ENCODE measurements around the gene SLC35E1. TPM values are rescaled to one million over a fixed set of nuclear protein-coding genes. Genes with fewer than 3 reads are reported as not detected.

The SLC35E1 gene
- total RNA-seq, 2 donors from 2014 or later, result 26.6 to 30.6 TPM

- H3K36me3 ChIP-seq (ENCODE audit: control insufficient read depth, insufficient read depth, low read length), result peaks cover 51% of the 10 kb centered on the region
Observed at GRCh38 chr19:16566161-16566560, 6.1 kb downstream of the SLC35E1 start.

GRCh38 chr19:16564842-16565241 is 7.4 kb downstream of the SLC35E1 start:
- no peaks in the 10 kb centered on the region for H3K27me3 Mint-ChIP-seq (ENCODE audit: insufficient read depth)
- H3K36me3 Mint-ChIP-seq (ENCODE audit: low read depth), result peaks cover 59% of the 10 kb centered on the region
- no peaks in the 10 kb centered on the region for H3K4me1 Mint-ChIP-seq
- no peaks in the 10 kb centered on the region for H3K27me3 ChIP-seq (ENCODE audit: control insufficient read depth, insufficient read depth, low read length, poor library complexity, severe bottlenecking)
- no peaks in the 10 kb centered on the region for H3K9me3 Mint-ChIP-seq
- H3K27ac Mint-ChIP-seq, result no peak overlapping the region
- 91 to 94% methylated on average over 6 to 7 of the region's 7 CpGs for WGBS, 2 experiments (ENCODE audit: insufficient coverage in 1 of 2, insufficient read length in 1 of 2)
- no peak for DNase-seq
- TF ChIP-seq, protein P1, sequence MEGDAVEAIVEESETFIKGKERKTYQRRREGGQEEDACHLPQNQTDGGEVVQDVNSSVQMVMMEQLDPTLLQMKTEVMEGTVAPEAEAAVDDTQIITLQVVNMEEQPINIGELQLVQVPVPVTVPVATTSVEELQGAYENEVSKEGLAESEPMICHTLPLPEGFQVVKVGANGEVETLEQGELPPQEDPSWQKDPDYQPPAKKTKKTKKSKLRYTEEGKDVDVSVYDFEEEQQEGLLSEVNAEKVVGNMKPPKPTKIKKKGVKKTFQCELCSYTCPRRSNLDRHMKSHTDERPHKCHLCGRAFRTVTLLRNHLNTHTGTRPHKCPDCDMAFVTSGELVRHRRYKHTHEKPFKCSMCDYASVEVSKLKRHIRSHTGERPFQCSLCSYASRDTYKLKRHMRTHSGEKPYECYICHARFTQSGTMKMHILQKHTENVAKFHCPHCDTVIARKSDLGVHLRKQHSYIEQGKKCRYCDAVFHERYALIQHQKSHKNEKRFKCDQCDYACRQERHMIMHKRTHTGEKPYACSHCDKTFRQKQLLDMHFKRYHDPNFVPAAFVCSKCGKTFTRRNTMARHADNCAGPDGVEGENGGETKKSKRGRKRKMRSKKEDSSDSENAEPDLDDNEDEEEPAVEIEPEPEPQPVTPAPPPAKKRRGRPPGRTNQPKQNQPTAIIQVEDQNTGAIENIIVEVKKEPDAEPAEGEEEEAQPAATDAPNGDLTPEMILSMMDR (conservative IDR thresholded peaks at IDR 0.05), result no peak
- H3K27ac ChIP-seq (ENCODE audit: low read depth, low read length), result no peak overlapping the region
- H3K4me3 Mint-ChIP-seq, result no peak overlapping the region
- H3K36me3 ChIP-seq (ENCODE audit: control insufficient read depth, insufficient read depth, low read length), result peaks cover 53% of the 10 kb centered on the region
- H3K9me3 ChIP-seq (ENCODE audit: control insufficient read depth, low read length), result no peaks in the 10 kb centered on the region
- no peak overlapping the region for H3K4me3 ChIP-seq (ENCODE audit: low read length)
- H3K4me1 ChIP-seq (ENCODE audit: control insufficient read depth, insufficient read depth, low read length), result no peaks in the 10 kb centered on the region
- H3K9ac ChIP-seq (ENCODE audit: extremely low read depth, low read length, poor library complexity, severe bottlenecking), result no peak overlapping the region

More at GRCh38 chr19:16566161-16566560, 6.1 kb downstream of the SLC35E1 start:
- Histone ChIP-seq H3K27me3 (ENCODE audit: control insufficient read depth, insufficient read depth, low read length, poor library complexity, severe bottlenecking) (no peaks in the 10 kb centered on the region), H3K4me1 (ENCODE audit: control insufficient read depth, insufficient read depth, low read length) (no peaks in the 10 kb centered on the region), H3K4me3 (ENCODE audit: low read length) (no peak overlapping the region), H3K9ac (ENCODE audit: extremely low read depth, low read length, poor library complexity, severe bottlenecking) (no peak overlapping the region), H3K9me3 (ENCODE audit: control insufficient read depth, low read length) (no peaks in the 10 kb centered on the region), H3K27ac (ENCODE audit: low read depth, low read length) (no peak overlapping the region)
- Mint-ChIP-seq H3K9me3 (no peaks in the 10 kb centered on the region), H3K4me1 (no peaks in the 10 kb centered on the region), H3K27ac (no peak overlapping the region), H3K4me3 (no peak overlapping the region), H3K27me3 (ENCODE audit: insufficient read depth) (no peaks in the 10 kb centered on the region), H3K36me3 (ENCODE audit: low read depth) (peaks cover 60% of the 10 kb centered on the region)
- DNase-seq, result no peak
- TF ChIP-seq, protein P1 (conservative IDR thresholded peaks at IDR 0.05), result no peak
- 95% methylated on average over 9 to 10 of the region's 10 CpGs for WGBS, 2 experiments (ENCODE audit: insufficient coverage in 1 of 2, insufficient read length in 1 of 2)

DNA sequence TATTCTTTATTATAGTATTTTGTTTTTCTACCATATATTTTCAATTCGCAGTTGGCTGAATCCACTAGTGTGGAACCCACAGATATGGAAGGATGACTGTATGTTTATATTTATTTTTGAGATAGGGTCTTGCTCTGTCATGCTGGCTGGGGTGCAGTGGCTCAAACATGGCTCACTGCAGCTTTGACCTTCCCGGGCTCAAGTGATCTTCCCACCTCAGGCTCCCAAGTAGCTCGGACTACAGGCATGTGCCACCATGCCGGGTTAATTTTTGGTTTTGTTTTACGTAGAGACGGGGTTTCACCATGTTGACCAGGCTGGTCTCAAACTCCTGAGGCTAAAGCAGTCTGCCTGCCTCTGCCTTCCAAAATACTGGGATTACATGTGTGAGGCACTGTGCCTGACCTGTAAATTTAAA is 9.6 kb downstream of the SLC35E1 start:
- no peak overlapping the region for H3K4me3 Mint-ChIP-seq

More for the DNA sequence above, 9.6 kb downstream of the SLC35E1 start:
- TF ChIP-seq, protein P1 (conservative IDR thresholded peaks at IDR 0.05), result no peak
- no peak overlapping the region for H3K4me3 ChIP-seq (ENCODE audit: low read length)
- WGBS, 2 experiments (ENCODE audit: insufficient coverage in 1 of 2, insufficient read length in 1 of 2), result 95 to 97% methylated on average over 5 to 6 of the region's 6 CpGs
- Mint-ChIP-seq H3K4me1 (no peaks in the 10 kb centered on the region), H3K27ac (no peak overlapping the region), H3K9me3 (no peaks in the 10 kb centered on the region), H3K27me3 (ENCODE audit: insufficient read depth) (no peaks in the 10 kb centered on the region), H3K36me3 (ENCODE audit: low read depth) (peaks cover 55% of the 10 kb centered on the region)
- H3K9ac ChIP-seq (ENCODE audit: extremely low read depth, low read length, poor library complexity, severe bottlenecking), result no peak overlapping the region
- DNase-seq, result no peak
- H3K9me3 ChIP-seq (ENCODE audit: control insufficient read depth, low read length), result no peaks in the 10 kb centered on the region
- H3K27me3 ChIP-seq (ENCODE audit: control insufficient read depth, insufficient read depth, low read length, poor library complexity, severe bottlenecking), result no peaks in the 10 kb centered on the region
- no peak overlapping the region for H3K27ac ChIP-seq (ENCODE audit: low read depth, low read length)
- peaks cover 48% of the 10 kb centered on the region for H3K36me3 ChIP-seq (ENCODE audit: control insufficient read depth, insufficient read depth, low read length)
- H3K4me1 ChIP-seq (ENCODE audit: control insufficient read depth, insufficient read depth, low read length), result no peaks in the 10 kb centered on the region
